GM20431 (cell line): Measurements from ENCODE around the gene DNAAF8.

ENCODE experiments used
- in situ Hi-C: fragments of 300-500 bp; cut with MseI, MboI; formaldehyde crosslinking; loops from one replicate; pipeline ENCODE4 v1.15.0; 2020; ENCODE audit warnings: low sequenced_read_pairs; ENCODE audit not compliant: unreplicated experiment

The DNAAF8 gene

DNA sequence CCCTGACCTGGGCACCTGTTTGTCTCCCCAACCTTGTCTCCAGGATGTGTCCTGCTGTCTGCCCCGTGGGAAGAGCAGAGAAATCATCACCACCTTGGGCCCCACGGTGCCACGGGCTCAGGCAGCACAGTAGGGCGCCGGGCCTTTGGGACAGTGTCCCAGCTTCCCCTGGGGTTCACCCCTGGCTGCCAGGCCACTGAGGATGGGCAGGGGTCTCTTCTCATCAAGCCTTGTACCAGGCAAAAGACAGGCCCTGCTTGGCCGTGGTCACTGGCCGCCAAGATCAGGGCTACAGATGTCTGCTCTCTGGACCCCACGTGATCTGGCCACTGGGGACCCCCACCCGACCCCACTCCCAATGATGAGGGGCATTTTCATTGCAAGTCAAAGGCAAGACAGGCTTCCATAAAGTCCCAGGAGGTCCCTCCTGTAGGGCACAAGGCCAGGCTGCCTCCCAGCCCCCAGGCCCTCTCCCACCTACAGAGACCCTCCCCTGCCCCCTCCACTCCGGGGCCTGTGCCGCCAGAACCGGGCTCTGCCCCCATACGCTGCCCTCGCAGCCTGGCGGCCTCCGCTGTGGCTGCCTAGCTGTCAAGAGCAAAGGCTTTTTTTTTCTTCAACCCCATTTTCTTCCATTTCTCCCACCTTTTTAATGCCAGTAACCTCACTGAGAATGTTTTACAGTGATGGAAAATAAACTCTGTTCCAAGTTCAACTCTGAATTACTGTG is 14.5 kb downstream of the DNAAF8 start:
- in situ Hi-C loops, result no loop called here

DNA sequence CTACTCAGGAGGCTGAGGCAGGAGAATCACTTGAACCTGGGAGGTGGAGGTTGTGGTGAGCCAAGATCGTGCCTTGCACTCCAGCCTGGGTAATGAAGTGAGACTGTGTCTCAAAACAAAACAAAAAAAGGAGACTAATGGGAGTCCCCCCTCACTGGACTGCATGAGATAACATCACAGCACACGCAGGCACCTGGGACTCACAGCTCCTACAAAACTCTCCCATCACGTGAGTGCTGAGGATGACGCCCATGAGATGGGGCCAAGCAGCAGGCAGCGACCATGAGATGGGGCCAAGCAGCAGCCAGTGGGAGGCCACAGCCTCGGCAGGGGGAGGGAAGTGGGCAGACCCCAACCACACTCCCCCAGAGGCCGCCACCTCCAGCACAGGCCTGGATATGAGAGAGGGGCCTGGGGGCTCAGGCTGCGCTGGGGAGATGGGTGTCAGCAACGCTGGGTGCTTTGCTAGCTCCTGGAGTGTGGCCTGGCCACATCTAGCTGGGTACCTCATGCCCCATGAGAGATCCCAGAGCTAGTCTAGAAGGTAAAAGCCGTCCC is 15.4 kb downstream of the DNAAF8 start:
- in situ Hi-C loops, result no loop called here

DNA sequence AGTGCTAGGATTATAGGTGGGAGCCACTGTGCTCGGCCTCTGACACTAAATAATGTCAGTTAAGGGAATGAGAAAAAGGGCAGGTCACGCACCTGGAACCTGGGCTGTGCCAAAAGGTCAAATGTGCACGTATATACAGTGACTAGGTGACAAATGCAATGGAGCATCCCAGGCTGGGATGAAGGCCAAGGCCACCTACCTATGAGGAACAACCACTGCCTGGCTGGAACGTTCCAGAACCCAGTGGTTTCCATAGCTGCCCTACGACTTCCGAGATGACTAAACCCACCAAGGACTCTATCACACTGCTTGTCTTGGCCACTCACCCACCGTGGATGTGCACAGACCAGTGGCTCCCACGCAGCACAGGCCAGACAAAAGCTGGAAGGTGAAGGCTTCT is 16.6 kb downstream of the DNAAF8 start:
- in situ Hi-C loops, result no loop called here

DNA sequence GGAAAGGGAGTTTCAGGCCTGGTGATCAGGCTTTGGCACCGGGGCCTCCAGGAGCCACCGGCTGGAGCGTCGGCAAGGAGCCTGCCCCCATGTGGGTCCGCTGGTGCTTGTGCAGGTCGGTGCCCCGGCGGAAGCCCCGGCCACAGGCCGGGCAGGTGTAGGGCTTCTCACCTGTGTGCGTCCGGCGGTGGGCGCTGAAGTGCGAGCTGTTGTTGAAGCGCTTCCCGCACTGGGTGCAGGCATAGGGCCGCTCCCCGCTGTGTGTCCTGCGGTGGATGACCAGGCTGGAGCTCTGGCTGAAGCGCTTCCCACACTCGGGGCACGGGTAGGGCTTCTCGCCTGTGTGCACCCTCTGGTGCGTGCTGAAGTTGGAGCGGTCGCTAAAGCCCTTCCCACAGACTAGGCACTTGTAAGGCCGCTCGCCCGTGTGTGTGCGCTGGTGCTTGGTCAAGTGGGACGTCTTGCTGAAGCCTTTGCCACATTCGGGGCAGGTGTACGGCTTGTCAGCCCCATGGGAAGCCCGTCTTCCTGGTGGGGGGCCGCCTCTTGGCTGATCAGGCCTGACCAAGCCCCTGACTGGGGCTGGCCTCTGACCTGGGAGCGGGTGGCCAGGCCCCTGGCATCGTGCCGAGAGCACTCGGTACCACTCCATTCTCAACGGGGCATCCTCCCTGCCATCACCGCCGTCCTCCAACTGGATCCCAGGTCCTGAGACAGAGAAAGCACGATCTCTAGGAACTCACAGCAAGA is 18.2 kb downstream of the DNAAF8 start:
- in situ Hi-C loops, result no loop called here

DNA sequence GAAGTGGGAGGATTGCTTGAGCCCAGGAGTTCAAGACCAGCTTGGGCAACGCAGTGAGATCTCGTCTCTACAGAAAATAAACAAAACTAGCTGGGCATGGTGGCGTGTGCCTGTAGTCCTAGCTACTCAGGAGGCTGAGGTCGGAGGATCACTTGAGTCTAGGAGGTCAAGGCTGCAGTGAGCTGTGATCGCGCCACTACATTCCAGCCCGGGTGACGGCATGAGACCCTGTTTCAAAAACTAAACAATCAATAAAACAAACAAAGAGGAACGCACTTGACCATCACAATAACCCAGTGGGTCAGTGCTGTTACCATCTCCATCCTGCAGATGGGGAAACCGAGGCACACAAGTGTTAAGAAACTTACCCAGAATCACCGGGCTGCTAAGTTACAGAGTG is 18.9 kb downstream of the DNAAF8 start:
- in situ Hi-C loops, result no loop called here

DNA sequence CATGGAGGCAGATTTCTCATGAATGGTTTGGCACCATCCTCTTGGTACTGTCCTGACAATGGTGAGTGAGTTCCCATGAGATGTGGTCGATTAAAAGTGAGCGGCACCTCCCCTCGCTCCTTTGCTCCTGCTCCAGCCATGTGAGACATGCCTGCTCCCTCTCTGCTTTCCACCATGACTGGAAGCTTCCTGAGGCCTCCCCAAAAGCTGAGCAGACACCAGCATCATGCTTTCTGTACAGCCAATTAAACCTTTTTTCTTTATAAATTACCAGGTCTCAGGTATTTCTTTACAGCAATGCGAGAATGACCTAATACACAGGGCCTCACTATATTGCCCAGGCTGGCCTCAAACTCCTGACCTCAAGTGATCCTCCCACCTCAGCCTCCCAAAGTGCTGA is 20.5 kb downstream of the DNAAF8 start:
- in situ Hi-C loops, result no loop called here

DNA sequence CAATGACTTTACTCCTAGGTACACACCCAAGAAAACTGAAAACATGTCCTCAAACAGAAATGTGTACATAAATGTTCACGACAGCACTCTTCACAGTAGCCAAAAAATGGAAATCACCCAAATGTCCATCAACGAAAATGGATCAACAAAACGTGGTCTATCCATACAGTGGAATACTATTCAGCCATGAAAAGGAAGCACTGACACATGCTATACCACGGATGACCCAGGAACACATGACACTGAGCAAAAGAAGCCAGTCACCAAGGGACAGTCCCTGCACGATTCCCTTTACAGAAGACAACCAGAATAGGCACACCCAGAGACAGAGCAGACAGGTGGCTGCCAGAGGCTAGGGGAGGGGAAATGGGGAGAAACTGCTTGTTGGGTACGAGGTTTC is 21.4 kb downstream of the DNAAF8 start:
- in situ Hi-C loops, result no loop called here

DNA sequence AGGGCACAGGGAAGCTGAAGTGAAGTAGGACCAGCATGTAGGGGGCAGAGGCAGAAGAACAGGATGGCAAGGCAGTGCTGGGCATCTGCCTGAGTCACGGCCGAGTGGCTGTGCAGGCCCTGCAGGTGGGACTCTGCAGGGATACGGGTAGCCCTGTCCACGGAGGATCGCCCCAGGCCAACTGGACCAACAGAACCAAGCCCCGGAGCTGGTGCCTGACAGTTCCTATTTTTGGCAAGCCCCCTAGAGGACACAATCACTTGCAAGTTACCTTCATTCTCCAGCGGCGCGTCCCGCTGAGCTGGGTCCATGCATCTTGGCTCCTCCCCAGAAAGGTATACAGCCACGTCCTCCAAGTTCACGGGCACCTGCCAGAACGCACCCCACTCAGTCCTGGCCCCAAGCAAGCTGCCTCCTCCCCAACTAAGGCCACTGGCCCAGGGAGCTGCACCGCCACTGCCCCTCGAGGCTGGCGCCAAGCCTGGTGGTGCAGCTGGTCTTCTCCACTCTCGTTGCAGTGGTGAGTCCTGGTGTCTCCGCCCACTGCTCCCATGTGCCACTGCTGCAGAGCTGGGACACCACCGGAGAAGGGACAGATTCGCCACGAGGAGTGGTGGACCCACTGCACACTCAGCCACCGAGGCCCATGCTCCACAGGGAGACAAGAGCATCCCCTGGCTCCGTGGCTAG is 26.0 kb downstream of the DNAAF8 start:
- in situ Hi-C loops, result no loop called here

DNA sequence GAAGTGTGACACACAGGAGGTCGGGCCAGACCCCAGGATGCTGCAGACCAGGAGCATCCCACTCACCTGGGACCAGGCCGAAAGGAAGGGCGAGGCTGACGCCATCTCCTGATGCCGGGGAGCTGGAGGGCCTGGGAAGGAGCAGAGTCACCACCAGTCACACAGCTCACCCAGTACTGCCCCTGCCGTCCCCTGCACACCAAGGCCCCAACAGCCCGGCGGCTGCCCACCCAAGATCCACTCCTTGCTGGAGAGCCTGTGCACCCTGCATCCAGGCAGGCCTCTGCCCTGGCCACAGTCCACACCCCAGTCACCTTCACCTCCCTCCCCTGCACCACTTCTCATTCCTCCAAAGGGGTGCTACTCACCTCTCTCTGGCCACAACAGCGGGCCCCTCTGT is 27.9 kb downstream of the DNAAF8 start:
- in situ Hi-C loops, result no loop called here

DNA sequence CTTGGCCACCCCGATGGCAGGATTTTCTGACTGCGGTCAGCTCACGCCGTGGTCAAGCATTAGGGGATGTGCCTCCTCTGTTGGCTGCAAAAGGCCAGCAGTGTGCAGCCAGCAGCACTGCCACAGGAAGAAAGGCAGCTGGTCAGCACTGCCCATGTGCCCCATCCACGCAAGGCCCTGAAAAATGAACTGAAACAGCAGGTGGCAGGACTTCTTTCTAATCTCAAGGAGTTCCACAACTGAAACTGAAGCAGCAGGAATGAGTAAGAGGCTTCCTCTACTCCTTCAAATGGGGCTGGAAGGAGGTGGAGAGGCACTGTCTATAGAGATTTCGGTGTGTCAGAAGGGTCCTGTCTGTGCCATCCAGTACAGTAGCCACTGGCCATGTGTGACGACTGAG is 29.5 kb downstream of the DNAAF8 start:
- in situ Hi-C loops, result no loop called here

DNA sequence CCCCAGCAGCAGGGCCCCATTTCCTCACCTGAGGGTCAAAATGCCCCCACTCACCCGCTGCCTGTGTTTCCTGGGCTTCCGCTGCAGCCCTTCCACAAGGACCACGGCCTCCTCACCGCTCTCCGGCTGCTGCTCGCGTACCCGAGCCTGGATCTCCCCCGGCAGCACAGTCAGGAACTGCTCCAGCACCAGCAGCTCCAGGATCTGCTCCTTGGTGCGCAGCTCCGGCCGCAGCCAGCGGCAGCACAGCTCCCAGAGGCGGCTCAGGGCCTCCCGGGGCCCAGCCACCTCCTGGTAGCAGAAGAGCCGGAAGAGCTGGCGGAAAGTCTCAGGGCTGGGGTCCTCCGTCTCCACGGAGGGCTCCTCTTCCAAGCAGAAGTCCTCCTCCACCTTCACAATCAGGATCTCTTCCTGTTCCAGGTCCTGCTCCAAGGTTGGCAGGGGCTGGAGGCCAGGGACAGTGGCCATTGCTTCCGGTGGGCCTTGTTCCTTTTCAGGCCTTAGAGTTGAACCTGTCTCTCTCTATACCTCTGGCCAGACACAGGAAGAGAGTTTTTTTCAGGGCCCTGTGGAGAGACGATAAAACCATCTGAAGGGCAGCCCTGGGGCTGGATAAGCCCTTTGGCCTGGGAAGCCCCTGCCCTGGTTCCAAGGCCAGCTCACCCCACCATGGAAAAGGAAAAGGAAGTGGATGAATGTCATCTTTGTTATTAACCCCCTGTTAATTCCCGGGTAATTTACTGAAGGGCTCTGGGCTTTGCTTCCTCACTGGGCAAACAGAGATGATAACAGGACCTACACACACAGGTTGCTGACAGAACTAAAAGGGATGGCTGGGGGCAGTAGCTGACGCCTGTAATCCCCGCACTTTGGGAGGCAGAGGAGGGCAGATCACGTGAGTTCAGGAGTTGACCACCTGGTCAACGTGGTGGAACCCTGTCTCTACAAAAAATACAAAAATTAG is 31.5 kb downstream of the DNAAF8 start:
- in situ Hi-C loops, result no loop called here

DNA sequence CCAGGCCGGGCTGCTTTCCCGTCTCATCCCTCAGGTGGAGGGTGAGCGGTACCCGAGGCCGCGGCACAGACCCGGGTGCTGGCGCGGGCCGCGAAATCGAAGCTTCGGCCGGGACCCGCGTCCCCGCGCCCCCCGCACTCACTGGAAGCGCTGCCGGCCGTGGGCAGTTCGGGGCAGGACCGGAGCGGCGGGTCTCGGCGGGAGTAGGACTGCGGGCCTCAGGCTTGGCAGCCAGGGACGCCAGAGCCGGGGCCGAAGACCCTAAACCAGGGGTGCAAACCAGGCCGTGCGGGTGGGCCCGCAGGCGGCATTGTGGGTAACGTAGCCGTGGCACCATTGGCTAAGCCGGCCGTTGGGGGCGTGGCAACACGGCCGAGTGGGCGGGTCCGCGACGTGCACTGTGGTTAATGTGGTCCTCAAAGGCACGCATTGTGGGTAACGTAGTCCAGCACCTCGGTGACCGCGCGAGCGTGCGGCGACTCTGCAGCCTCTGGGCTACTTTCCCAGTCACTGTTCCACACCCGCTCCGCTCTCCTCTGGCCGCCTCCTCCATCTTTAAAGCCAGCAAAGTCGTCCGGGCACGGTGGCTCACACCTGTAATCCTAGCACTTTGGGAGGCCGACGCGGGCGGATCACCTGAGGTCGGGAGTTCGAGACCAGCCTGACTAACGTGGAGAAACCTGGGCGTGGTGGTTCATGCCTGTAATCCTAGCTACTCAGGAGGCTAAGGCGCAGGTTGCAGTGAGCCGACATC is 32.7 kb downstream of the DNAAF8 start, which contains the start of gene ZNF500:
Gene ZNF500 (minus strand): TSS at position 288 of the 754 bp plus-strand sequence. CDS start 1,184 bp downstream, outside the sequence.
- in situ Hi-C loops, result no loop called here

DNA sequence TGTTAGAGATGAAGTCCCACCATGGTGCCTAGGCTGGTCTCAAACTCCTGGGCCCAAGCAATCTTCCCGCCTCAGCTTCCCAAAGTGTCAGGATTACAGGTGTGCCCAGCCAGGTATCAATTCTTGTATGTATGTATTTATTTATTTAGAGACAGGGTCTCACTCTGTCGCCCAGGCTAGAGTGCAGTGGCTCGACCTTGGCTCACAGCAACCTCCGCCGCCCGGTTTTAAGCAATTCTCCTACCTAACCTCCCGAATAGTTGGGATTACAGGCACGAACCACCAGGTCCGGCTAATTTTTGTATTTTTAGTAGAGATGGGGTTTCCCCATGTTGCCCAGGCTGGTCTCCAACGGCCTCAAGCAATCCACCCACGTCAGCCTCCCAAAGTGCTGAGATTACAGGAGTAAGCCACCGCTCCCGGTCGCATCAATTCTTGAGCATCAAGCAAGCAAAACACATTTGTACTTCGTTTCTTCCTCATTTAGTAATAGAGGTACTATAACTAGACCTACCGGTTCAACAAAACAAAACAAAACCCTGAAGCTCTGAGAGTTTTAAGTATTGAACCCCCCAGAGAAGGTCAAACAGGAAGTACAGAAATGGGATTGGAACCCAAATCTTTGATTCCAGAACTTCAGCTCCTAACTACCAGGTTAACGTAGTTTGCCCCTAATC is 33.7 kb downstream of the DNAAF8 start:
- in situ Hi-C loops, result no loop called here

DNA sequence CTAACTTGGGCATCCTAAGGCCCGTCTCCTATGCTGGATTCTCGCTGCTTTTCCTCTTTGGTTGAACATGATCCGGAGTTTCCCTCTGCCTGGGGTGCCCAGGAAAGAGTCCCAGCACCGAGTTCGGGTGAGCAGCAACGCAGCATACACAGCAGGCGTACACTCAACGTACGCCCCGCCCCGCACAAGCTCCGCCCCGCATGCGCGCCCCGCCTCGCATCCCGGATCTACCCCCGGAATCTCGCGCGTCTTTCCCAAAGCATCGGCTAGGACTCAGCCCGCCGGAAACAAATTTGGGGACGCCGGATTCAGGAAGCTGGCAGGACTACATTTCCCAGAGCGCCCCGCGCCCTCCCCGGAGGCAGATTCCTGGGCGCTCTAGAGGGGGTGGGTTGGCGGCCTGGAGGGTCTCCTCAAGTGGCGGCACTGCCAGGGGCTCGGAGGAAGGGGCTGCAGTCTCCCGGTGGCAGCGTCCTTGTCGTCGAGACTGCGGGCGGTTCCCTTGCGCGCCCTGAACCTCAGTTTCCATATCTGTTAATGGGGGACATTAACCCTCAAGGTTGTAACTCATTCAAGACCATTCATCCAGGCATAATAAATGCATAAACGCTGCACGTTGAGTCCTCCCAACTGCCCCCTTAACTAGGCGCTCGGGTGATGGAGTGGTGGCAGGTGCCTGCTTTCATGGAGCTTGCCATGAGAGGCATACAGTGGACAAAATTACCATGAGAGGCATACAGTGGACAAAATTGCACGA is 34.4 kb downstream of the DNAAF8 start:
- in situ Hi-C loops, result no loop called here

DNA sequence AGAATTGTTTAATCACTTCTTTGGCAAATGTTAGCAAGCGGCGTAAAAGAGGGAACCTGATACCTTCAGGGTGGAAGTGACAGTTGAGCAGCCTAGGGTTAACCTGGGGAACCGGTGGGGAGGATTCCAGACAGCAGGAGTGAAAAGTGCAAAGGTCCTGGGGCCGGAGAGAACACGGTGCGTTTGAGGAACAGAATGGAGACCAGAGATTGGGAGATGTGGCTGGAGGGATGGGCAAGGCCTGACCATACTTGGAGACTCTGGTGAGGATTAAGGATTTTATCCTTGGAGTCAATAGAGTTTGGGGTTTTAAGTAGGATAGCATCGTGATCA is 34.9 kb downstream of the DNAAF8 start:
- in situ Hi-C loops, result no loop called here

DNA sequence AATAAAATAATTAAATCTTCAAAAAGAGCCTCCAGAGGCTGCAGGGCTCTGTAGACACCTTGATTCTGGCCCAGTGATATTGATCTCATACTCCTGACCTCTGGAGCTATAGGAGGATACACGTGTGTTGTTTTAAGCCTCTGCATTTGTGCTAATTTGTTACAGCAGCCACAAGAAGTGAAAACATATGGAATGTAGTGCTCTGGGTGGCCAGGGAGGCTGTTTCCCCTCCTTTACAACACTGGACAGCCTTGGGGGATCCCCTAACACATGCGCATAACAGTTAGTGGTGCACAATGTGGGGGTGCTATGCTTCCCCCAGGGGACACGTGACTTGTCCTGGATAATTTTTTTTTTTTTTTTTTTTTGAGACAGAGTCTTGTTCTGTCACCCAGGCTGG is 37.3 kb downstream of the DNAAF8 start:
- in situ Hi-C loops, result no loop called here

DNA sequence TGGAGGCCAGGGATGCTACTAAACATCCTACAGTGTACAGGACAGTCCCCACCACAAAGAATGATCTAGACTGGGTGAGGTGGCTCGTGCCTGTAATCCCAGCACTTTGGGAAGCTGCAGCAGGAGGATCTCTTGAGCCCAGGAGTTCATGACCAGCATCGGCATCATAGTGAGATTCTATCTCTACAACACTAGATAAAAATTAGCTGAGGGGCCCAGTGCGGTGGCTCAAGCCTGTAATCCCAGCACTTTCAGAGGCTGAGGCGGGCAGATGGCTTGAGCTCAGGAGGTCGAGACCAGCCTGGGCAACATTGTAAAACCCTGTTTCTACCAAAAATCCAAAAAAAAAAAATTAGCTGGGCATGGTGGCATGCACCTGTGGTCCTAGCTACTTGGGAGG is 38.0 kb downstream of the DNAAF8 start:
- in situ Hi-C loops, result no loop called here

DNA sequence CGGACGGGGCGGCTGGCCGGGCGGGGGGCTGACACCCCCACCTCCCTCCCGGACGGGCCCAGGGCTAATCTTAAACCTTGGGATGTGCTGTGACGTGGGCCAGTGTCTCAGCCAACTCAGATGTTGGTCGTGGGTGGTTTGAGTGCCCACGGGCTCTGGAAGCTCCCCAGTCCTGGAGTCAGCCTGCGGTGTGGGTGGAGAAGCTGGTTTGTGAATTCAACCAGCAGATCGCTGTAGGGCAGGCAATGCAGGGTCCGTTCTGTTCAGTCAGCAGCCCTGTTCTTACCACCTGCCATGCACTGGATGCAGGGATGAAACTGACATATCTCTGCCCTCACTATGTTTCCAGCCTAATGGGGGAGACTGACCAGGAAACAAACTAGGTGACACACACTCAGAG is 40.7 kb downstream of the DNAAF8 start:
- in situ Hi-C loops, result no loop called here
